ENCODE measurements around the gene CDON. TPM values are rescaled to one million over a fixed set of nuclear protein-coding genes. Genes with fewer than 3 reads are reported as not detected.

Gene CDON
- total RNA-seq, 2 donors from 2014 or later: 17.6 to 21.9 TPM

GRCh38 chr11:126080161-126080941 lies 17.7 kb upstream of the CDON start:
- no peak overlapping the region for H3K27ac ChIP-seq
- H3K4me1 ChIP-seq: peaks cover 0 to 24% of the 10 kb centered on the region in 2 donors
- H3K4me3 ChIP-seq: no peak overlapping the region

GRCh38 chr11:126079621-126080124 lies 17.0 kb upstream of the CDON start:
- H3K27me3 ChIP-seq: no peaks in the 10 kb centered on the region
- H3K4me1 ChIP-seq: peaks cover 0 to 24% of the 10 kb centered on the region in 2 donors
- H3K27ac ChIP-seq: no peak overlapping the region
- H3K9me3 ChIP-seq: no peaks in the 10 kb centered on the region
- no peaks in the 10 kb centered on the region for H3K36me3 ChIP-seq
- H3K4me3 ChIP-seq: no peak overlapping the region
- no peak for TF ChIP-seq CTCF (IDR thresholded peaks at IDR 0.05)
- no peak for DNase-seq (ENCODE audit: low spot score)

More at GRCh38 chr11:126080161-126080941, 17.7 kb upstream of the CDON start:
- H3K36me3 ChIP-seq: no peaks in the 10 kb centered on the region
- no peaks in the 10 kb centered on the region for H3K9me3 ChIP-seq
- no peaks in the 10 kb centered on the region for H3K27me3 ChIP-seq
- no peak for DNase-seq (ENCODE audit: low spot score)
- TF ChIP-seq CTCF (IDR thresholded peaks at IDR 0.05): no peak

GRCh38 chr11:126076641-126077040 lies 14.0 kb upstream of the CDON start:
- Histone ChIP-seq H3K9me3 (no peaks in the 10 kb centered on the region), H3K27ac (no peak overlapping the region), H3K4me3 (no peak overlapping the region), H3K4me1 (peaks cover 0 to 18% of the 10 kb centered on the region in 2 donors), H3K27me3 (no peaks in the 10 kb centered on the region), H3K36me3 (no peaks in the 10 kb centered on the region)
- no peak for DNase-seq (ENCODE audit: low spot score)
- no peak for TF ChIP-seq CTCF (IDR thresholded peaks at IDR 0.05)

- Histone ChIP-seq H3K36me3 (no peaks in the 10 kb centered on the region), H3K27me3 (no peaks in the 10 kb centered on the region), H3K9me3 (no peaks in the 10 kb centered on the region), H3K4me1 (no peaks in the 10 kb centered on the region), H3K4me3 (no peak overlapping the region), H3K27ac (no peak overlapping the region)
- no peak for TF ChIP-seq CTCF (IDR thresholded peaks at IDR 0.05)
- DNase-seq (ENCODE audit: low spot score): no peak
Measured at GRCh38 chr11:126072801-126073594, 10.3 kb upstream of the CDON start.

- no peaks in the 10 kb centered on the region for H3K36me3 ChIP-seq
- no peaks in the 10 kb centered on the region for H3K27me3 ChIP-seq
- no peak overlapping the region for H3K4me3 ChIP-seq
- no peaks in the 10 kb centered on the region for H3K4me1 ChIP-seq
- TF ChIP-seq CTCF (IDR thresholded peaks at IDR 0.05): no peak
- H3K9me3 ChIP-seq: no peaks in the 10 kb centered on the region
- DNase-seq (ENCODE audit: low spot score): no peak
- no peak overlapping the region for H3K27ac ChIP-seq
Measured at GRCh38 chr11:126072141-126072741, 9.6 kb upstream of the CDON start.

Data from right atrium auricular region (tissue), 2 donors.